Posterior cingulate gyrus (tissue), 11 donors: ENCODE results near the gene TRIM4.

Experiments
- DNase-seq, 10 donors: peaks; one replicate each; pipeline versions ENCODE4 v3.0.0 to v3.0.0-alpha.2; 2020 to 2021; ENCODE audit warnings: mixed read lengths in 3 of 10
- intact Hi-C: fragments of 100-400 bp; cut with DNase I; formaldehyde crosslinking; loops from one replicate; pipeline ENCODE4 v1.15.1; 2023

The TRIM4 gene

GRCh38 chr7:99848420-99849216 lies 70.7 kb downstream of the TRIM4 start:
- intact Hi-C loops, result no loop called here
- no peak for DNase-seq

GRCh38 chr7:99844328-99844727 lies 75.0 kb downstream of the TRIM4 start:
- DNase-seq, result no peak
- intact Hi-C loops, result no loop called here

- intact Hi-C loops, result no loop called here
- no peak for DNase-seq
Observed at GRCh38 chr7:99843808-99844207, 75.5 kb downstream of the TRIM4 start.

- intact Hi-C loops, result no loop called here
- no peak for DNase-seq
Observed at GRCh38 chr7:99842926-99843325, 76.4 kb downstream of the TRIM4 start.
